SK-N-SH treated with all-trans-retinoic acid at 6 μM for 48 hours (cell line): ENCODE data around the gene CYTIP.
"Not testable (repeated sequence)": the region's sequence is repeated elsewhere in the genome, so short reads cannot be mapped to it uniquely, and the experiment has no call there.

Experiments used
- ATAC-seq: fragments of 200-7000 bp; cut with Tn5 transposase; 3 replicates; pipeline ENCODE4 v1.9.1; 2020; ENCODE audit warnings: mild to moderate bottlenecking, moderate library complexity
- ARNTL ChIP-seq: fragments of 450-650 bp; formaldehyde crosslinking; IDR thresholded peaks from 2 replicates; pipeline ENCODE4 v1.5.0; 2020; ENCODE audit warnings: low read depth, mild to moderate bottlenecking, moderate library complexity, borderline replicate concordance
- BACH2 ChIP-seq: fragments of 250-450 bp; sonication (Bioruptor Pico); IDR thresholded peaks from 2 replicates; pipeline ENCODE4 v1.9.0; 2021; ENCODE audit warnings: mild to moderate bottlenecking, borderline replicate concordance
- CREB5 ChIP-seq: fragments of 250-450 bp; sonication (Bioruptor Pico); IDR thresholded peaks from 2 replicates; pipeline ENCODE4 v1.5.1; 2020; ENCODE audit warnings: low read depth, mild to moderate bottlenecking, moderate library complexity
- CSDC2 ChIP-seq: fragments of 250-450 bp; sonication (Bioruptor Pico); IDR thresholded peaks from 2 replicates; pipeline ENCODE4 v1.5.0; 2020; ENCODE audit warnings: mild to moderate bottlenecking, moderate library complexity
- ESRRG ChIP-seq: fragments of 250-450 bp; sonication (Bioruptor Pico); IDR thresholded peaks from 2 replicates; pipeline ENCODE4 v1.6.1; 2021; ENCODE audit warnings: mild to moderate bottlenecking
- GLIS3 ChIP-seq: fragments of 250-450 bp; sonication (Bioruptor Pico); IDR thresholded peaks from 2 replicates; pipeline ENCODE4 v1.5.0; 2020; ENCODE audit warnings: mild to moderate bottlenecking, moderate library complexity
- ISL1 ChIP-seq: fragments of 250-450 bp; sonication (Bioruptor Pico); IDR thresholded peaks from 2 replicates; pipeline ENCODE4 v2.1.2; 2022; ENCODE audit warnings: mild to moderate bottlenecking, moderate library complexity
- OSR1 ChIP-seq: fragments of 250-450 bp; sonication (Bioruptor Pico); IDR thresholded peaks from 2 replicates; pipeline ENCODE4 v1.8.0; 2022; ENCODE audit warnings: moderate library complexity, mild to moderate bottlenecking, inconsistent platforms
- POU6F1 ChIP-seq: fragments of 250-450 bp; sonication (Bioruptor Pico); IDR thresholded peaks from 2 replicates; pipeline ENCODE4 v1.8.0; 2021; ENCODE audit warnings: low read depth, mild to moderate bottlenecking, moderate library complexity, borderline replicate concordance
- PPARA ChIP-seq: fragments of 250-450 bp; sonication (Bioruptor Pico); IDR thresholded peaks from 2 replicates; pipeline ENCODE4 v1.5.0; 2020; ENCODE audit warnings: mild to moderate bottlenecking, borderline replicate concordance
- RARB ChIP-seq: fragments of 250-450 bp; sonication (Bioruptor Pico); IDR thresholded peaks from 2 replicates; pipeline ENCODE4 v1.8.0; 2021; ENCODE audit warnings: mild to moderate bottlenecking, moderate library complexity
- TCF4 ChIP-seq: fragments of 250-450 bp; sonication (Bioruptor Pico); IDR thresholded peaks from 2 replicates; pipeline ENCODE4 v1.8.0; 2021; ENCODE audit warnings: mild to moderate bottlenecking, moderate library complexity, borderline replicate concordance
- TOX ChIP-seq: fragments of 250-450 bp; sonication (Bioruptor Pico); IDR thresholded peaks from 2 replicates; pipeline ENCODE4 v1.8.0; 2021; ENCODE audit warnings: mild to moderate bottlenecking, moderate library complexity, borderline replicate concordance
- ZC3H10 ChIP-seq: fragments of 250-450 bp; sonication (Bioruptor Pico); IDR thresholded peaks from 2 replicates; pipeline ENCODE4 v1.5.1; 2021; ENCODE audit warnings: mild to moderate bottlenecking, moderate library complexity
- ZFP3 ChIP-seq: fragments of 250-450 bp; sonication (Bioruptor Pico); IDR thresholded peaks from 2 replicates; pipeline ENCODE4 v1.5.0; 2020; ENCODE audit warnings: mild to moderate bottlenecking, moderate library complexity
- ZFP30 ChIP-seq: fragments of 450-650 bp; formaldehyde crosslinking; IDR thresholded peaks from 2 replicates; pipeline ENCODE4 v1.5.0; 2022; ENCODE audit warnings: mild to moderate bottlenecking, moderate library complexity
- ZNF70 ChIP-seq: fragments of 450-650 bp; formaldehyde crosslinking; IDR thresholded peaks from 2 replicates; pipeline ENCODE4 v1.5.0; 2020; ENCODE audit warnings: mild to moderate bottlenecking, moderate library complexity
- ZNF8 ChIP-seq: fragments of 450-650 bp; formaldehyde crosslinking; IDR thresholded peaks from 2 replicates; pipeline ENCODE4 v1.5.0; 2020; ENCODE audit warnings: mild to moderate bottlenecking, moderate library complexity
- TF ChIP-seq, protein P1 (sequence below): fragments of 250-450 bp; sonication (Bioruptor Pico); IDR thresholded peaks from 2 replicates; pipeline ENCODE4 v1.5.1; 2021; ENCODE audit warnings: mild to moderate bottlenecking, moderate library complexity

CYTIP gene

DNA sequence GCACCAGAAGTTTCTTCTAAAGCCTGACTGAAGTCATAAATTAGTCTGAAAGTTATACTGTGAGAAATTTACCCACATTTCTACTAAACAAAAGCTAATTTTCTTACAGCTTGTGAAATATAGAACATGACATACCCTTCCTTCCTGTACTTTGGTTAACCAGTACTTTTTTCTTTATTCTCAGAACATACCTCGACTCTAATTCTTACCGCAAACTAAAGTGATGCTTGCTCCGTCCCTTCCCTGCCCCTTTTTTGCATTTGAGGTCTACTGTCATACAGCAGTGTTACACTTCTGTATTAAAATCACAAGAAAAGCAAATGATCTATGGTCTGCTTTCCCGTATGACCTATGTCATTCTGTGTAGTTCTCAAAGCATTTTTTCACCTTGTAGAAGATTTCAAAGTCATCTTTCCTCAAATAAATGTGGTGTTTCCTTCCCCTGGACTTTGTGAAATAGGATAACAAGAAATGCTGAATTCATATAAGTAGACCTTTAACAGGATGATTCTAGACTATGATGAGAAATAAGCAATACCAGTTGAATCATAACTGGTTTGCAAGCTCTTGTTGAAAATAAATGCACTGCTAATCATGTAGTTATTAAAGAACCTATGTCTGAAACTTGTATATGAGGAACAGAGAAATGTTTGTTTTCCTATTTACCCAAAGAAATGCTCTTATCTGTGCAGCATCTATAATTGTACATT lies 30.4 kb downstream of the CYTIP start:
- TF ChIP-seq ESRRG (CRISPR knock-in tag) (no peak), RARB (no peak), ZFP30 (CRISPR knock-in tag) (no peak), ZC3H10 (no peak), TOX (no peak)
- ATAC-seq = no peak

DNA sequence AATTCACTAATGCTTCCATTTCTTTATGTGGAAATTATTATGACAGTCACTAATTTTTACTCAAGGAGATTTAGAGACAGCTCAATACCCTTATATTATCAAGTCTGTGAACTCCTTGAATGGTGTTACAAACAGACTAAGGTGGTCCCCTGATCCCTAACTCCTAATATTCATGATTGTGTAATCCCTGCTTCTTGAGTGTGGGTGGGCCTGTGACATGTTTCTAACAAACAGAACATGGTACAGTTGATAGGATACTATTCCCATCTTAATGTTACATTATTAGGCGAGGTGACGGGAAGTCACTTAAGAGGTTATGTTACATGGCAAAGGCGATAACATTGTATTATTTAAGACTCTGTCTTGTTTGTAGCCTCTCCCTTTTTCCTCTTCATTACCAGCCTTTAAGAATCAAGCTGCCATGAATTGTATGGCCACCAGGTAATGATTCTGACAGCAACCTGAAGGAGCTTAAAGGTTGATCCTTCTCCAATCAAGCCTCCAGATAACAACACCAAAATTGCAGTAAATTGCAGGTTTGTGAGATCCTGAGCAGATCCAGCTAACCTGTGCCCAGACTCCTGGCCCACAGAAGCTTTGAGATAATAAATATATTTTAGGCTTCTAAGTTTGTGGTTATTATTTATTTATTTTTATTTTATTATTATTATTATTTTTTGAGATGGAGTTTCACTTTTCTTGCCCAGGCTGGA lies 32.1 kb downstream of the CYTIP start:
- ATAC-seq = no peak
- TF ChIP-seq ISL1 (no peak), TOX (no peak), TCF4 (CRISPR knock-in tag) (no peak), CREB5 (CRISPR knock-in tag) (no peak), PPARA (no peak), RARB (no peak), CSDC2 (CRISPR knock-in tag) (no peak), OSR1 (CRISPR knock-in tag) (no peak), POU6F1 (CRISPR knock-in tag) (no peak), BACH2 (CRISPR knock-in tag) (no peak), GLIS3 (CRISPR knock-in tag) (no peak)
- TF ChIP-seq, protein P1, sequence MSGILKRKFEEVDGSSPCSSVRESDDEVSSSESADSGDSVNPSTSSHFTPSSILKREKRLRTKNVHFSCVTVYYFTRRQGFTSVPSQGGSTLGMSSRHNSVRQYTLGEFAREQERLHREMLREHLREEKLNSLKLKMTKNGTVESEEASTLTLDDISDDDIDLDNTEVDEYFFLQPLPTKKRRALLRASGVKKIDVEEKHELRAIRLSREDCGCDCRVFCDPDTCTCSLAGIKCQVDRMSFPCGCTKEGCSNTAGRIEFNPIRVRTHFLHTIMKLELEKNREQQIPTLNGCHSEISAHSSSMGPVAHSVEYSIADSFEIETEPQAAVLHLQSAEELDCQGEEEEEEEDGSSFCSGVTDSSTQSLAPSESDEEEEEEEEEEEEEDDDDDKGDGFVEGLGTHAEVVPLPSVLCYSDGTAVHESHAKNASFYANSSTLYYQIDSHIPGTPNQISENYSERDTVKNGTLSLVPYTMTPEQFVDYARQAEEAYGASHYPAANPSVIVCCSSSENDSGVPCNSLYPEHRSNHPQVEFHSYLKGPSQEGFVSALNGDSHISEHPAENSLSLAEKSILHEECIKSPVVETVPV (CRISPR knock-in tag) = no peak

DNA sequence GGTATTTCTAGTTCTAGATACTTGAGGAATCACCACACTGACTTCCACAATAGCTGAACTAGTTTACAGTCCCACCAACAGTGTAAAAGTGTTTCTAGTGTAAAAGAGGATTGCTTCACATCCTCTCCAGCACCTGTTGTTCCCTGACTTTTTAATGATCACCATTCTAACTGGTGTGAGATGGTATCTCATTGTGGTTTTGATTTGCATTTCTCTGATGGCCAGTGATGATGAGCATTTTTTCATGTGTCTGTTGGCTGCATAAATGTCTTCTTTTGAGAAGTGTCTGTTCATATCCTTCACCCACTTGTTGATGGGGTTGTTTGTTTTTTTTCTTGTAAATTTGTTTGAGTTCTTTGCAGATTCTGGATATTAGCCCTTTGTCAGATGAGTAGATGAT lies 38.5 kb downstream of the CYTIP start:
- ATAC-seq = not testable (repeated sequence)

DNA sequence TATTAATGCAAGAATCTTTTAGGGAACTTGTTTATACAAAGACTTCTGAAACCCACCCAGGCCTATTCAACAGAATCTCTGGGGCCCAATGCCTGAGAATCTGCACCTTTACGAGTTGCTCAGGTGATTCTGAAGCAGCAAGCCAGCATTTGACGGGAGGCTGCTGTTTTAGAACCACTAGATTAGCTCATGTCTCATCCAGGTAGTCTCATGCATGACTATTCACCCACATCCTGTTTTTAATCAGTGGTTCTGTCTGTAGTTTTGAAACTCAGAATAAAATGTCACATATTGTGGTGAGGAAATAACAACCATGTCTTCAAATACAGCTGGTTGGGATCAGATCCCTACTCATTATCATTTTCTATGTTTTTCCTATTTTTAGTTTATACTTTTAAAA lies 39.5 kb downstream of the CYTIP start:
- ATAC-seq = no peak
- TF ChIP-seq RARB (no peak), ZFP30 (CRISPR knock-in tag) (no peak), ZNF70 (CRISPR knock-in tag) (no peak), OSR1 (CRISPR knock-in tag) (no peak), GLIS3 (CRISPR knock-in tag) (no peak), ZC3H10 (no peak), CREB5 (CRISPR knock-in tag) (no peak), ZNF8 (CRISPR knock-in tag) (no peak), ZFP3 (CRISPR knock-in tag) (no peak), ARNTL (CRISPR knock-in tag) (no peak), ESRRG (CRISPR knock-in tag) (no peak), TCF4 (CRISPR knock-in tag) (no peak), BACH2 (CRISPR knock-in tag) (no peak)

GRCh38 chr2:157402801-157403485 lies 40.9 kb downstream of the CYTIP start:
- ATAC-seq = not testable (repeated sequence)
